HG02759 (cell line): ENCODE data around the gene VPS13D.
"Not testable (repeated sequence)": the region's sequence is repeated elsewhere in the genome, so short reads cannot be mapped to it uniquely, and the experiment has no call there.

Source experiments
- ATAC-seq: cut with Tn5 transposase; IDR thresholded peaks from one replicate; pipeline ENCODE4 v1.9.1; 2021; ENCODE audit warnings: mild to moderate bottlenecking, moderate library complexity; ENCODE audit not compliant: unreplicated experiment

The VPS13D gene

DNA sequence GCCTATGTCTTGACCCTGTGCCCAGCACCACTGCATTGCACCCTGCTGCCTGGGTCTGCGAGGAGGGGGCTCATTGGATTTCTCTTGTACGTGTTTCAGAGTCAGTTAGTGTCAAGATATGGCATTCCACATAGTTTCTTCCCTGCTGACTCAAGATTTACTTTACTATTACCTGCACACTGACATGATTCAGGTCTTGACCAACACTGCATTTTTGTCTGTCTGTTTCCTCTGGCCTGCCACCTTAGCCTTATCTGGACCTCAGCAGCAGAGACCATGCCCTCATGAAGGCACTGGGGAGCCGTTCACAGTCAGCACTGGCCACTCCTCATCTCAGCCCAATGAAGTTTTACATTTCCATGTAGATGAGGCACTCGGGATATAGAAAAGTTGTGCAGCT is 232.8 kb downstream of the VPS13D start:
- ATAC-seq, result no peak

DNA sequence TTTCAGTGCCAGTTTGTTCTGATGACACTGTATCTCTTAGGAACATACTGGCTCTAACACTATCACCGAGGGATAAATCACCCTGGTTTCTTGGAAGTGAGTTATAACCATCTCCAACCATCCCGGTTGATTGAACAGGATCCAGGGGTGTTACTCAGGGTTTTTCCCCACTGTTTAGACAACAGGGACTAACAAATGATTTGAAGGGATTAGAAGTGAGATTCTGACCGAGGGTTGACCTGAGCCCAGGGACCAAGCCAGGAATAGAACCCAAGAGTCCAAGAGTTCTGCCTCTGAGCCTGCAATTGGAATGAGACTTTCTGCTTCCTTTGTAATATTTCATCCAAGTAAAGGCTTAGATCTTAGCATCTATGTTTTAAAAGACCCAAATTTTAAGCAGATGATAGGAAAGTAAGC is 234.2 kb downstream of the VPS13D start:
- ATAC-seq, result no peak

DNA sequence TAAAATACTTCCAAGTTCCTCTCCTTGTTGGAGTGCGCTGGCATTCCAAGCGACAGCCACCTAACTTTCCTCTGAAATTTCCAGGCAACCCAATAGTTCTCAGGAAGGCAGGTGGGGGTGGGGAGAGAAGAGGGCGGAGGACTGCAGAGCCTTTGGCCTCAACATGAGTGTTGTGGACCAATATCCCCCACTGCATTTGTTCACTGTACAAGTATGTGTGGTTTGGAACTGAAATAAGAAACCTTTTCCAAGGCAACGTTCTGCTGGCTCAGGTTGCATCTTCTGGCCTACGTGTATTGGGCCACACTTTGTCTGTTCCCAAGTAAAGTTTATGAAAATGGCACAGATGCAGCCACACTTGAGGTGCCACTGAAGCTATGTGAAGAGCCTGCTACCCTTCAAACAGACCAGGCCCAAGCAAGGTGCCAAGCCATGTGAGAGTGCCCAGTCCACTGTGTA is 234.8 kb downstream of the VPS13D start:
- ATAC-seq, result no peak

DNA sequence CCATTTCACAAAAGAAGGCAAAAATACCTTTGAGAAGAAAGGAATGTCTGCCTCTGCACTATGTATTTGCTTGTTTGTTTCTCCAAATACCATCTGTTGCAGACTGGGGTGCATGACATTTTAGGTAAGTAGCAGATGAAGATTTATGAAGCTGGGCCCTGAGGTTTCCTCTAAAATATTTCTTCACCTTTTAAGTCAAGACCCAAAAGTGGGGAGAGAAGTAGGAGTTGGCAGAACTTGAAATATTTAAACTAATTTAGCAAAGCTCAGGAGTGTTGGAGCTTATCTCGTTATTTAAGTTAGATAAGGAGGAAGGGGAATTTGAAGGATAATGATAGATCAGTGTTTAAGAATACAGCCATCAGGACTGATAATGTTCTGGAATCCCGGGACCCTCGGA is 235.3 kb downstream of the VPS13D start:
- ATAC-seq, result no peak

DNA sequence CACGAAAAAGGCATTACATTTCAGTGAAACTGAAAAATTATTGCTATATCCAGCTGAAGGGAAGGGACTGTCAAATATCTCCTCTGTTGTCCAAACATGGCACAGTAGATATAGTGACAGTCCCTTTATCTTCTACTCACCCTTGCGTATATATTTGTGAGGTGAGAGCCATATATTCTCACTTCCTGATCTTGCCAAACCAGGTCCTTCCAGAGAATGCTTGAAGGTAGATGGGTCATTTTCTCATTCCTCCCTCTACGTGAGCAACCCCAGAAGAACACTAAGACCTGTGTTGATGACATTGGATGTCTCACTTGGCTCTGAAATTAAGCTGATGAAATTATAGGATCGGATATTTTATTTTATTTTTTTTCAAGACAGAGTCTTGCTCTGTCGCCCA is 237.0 kb downstream of the VPS13D start:
- no peak for ATAC-seq

DNA sequence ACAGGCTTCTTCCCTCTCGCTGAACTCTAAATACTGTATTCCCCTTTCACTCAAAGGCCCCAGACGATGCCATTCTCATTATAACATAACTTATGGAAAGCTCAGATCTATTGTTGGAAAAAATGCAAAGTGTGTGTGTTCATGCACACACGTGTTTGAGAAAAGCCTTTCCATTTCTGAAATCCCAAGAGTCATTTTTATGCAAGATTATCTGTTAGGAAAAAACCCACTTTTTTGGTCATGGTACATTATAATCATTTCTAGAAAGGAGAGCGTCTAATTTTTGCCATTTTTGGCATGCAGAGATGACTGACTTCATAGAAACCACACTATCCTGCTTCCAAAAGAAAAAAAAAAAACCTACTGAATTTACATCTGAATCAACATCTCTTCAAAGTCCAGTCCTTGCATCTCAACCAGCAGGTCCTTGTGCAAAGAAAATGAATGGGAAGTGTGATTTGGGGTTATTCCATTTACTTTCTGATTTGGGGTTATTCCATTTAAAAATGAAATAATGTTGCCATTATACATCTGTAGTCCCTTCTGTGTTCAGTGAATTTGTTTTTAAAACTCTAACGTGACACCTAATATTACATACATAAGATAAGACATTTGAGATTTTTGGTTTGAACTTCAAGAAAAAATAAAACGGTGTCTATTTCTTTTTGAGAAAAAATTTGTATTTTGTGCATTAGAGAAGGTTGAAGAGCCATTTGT is 237.9 kb downstream of the VPS13D start:
- no peak for ATAC-seq

DNA sequence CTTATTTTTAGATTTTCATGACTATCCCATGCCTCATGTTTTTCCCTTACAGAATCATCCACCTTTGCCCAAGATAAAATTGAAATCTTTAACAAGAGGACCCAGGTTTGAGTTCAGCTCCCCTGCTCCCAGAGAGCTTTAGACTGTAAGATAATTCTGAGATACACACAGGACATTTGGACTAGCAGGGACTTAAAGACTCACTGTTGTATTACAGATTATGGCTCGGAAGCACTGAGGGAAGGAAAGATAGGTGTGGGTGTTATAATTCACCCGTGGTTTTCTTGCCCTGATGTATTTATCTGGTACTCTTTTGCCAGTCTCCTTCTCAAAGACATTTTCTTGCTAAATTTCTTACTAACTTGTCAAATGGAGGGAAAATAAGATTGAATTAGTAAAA is 238.5 kb downstream of the VPS13D start:
- no peak for ATAC-seq

DNA sequence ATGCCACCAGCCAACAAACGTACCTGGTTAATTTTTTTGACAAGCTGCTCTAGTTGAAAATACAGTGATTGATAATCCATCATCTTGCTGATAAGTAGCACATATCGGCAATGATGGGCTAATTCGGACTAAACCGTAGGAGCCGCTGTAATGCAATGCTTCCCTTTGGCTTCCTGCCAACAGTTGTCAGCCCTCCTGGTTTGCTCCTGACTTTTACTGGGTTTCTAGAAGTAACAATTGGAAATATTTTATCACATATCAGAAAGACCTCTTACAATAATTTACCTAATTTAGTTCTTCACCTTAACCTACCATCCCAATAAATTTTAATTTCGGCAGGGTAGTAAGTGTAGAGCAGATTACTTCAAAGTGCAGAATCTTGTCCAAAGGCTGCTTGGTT is 239.7 kb downstream of the VPS13D start:
- no peak for ATAC-seq

DNA sequence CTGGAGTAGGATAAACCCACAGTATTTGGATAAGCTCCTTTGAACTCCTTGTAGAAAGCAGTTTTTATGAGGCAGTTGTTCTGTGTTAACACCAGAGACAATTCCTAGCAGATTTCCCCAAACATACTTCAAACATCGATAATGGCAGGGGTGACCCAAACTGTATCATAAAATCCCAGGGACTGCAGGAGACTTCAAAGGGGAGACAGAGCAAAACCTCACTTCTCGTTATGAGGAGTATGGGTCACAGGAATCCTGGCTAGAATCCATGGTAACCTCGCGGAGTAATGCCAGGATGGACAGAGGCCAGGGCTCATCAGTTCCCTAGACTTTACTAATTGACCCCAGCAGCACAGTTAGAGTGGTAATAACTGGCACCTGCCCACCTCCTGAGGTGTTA is 240.2 kb downstream of the VPS13D start:
- no peak for ATAC-seq

DNA sequence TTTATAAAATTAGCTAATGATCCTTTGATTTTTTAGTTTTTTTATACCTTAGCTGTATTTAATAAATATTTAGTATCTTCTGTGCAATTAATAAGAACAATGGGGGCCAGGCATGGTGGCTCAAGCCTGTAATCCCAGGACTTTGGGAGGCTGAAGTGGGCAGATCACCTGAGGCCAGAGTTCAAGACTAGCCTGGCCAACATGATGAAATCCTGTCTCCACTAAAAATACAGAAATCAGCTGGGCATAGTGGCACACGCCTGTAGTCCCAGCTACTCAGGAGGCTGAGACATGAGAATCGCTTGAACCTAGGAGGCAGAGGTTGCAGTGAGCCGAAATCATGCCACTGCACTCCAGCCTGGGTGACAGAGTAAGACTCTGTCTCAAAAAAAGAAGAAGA is 241.1 kb downstream of the VPS13D start:
- not testable (repeated sequence) for ATAC-seq

DNA sequence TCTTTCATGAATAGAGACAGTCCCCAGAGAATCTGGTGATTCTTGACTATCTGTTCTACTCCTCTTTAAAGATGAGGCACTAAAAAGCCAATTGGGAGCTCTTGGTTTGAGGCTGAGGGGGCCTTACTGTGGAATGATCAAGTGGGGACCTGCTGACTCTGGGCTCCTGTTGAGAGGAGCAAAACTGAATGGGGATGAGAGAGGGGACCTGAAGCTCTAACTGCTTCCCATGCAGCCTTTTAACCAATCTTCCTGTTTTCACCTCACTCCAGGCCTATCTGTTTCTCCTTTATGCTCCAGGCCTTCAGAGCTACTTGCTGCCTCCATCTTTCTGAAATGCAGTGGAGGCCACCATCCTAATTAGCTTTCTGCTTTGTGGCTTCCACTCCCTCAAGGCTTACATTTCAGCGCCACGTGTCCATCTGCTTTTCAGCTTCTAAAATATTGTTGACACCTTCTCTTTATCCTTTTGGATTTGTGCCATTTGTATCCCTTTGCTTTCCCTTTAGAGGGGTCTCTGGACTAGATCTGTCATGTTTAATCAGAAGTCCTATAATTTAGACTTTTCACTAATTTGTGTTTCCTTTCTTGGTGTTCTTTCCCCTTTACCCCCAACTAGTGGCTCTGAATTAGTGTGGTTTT is 242.4 kb downstream of the VPS13D start:
- ATAC-seq, result no peak

DNA sequence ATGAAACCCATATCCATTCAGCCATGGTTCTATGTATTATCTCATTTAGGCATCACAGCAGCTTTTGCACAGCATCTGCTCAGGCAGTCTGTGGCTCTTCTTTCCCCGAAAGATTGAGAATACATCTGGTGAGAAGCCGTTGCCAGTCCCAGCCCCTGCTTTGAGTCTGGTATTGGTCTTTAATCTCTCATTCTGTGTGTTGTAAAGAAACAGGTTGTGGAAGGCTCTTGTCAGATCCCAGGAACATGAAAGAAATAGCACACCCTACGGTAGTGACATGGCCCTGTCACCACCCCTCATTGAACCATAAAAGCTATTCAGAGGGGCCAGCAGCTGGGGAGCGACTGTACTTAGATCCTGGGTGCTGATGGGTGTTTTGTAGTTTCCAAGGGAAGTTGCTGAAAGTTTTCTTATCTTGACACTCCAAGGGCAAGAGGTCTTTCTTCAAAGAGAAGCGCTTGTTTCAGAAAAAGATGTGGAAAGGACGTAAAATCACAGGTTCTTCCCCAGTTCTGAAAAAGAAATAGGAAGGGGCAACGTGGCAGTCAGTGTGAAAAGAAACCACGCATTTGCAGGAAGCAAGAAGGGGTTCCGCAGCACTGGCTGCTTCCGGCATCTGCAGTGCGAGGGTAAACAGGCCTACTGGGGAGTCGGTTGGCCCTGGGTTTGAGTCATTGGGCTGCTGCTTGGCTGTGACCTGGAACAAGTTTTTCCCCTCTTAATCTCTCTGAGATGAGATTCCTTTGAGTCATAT is 243.1 kb downstream of the VPS13D start:
- no peak for ATAC-seq

DNA sequence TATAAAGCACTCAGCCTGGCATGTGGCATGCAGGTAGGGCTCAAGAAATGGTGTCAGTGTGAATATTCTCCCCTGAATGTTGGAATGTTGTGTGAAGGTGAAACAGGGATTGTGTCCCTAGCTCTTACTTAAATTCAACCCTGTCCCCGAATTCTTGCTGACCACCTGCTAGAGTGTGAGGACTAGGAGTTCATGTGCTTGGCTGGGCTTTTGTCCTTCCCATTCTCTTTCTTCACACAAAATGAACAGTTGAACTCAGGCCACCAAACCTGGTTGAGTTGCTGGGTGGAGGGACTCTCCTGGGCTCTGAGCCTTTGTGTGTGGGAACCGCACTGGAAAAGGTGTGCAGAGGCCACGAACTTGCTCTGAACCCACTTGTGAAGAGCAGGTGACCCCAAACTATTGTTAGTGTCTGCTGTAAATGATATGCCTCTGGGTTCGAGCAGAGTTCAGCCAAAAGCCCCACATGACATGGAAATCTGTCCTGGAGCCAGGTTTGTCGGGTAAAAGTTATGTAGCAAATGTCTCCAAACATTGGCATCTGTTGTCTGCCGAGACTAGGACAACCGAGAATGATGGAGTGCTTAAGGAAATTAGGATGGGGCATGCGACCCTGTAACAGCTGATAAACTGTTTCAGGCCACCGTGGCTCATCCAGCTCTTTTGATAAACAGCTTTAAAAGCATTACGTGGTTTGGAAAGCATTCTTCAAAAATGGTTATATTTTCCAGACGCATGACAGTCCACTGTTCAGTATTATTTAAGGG is 243.9 kb downstream of the VPS13D start:
- ATAC-seq, result no peak

DNA sequence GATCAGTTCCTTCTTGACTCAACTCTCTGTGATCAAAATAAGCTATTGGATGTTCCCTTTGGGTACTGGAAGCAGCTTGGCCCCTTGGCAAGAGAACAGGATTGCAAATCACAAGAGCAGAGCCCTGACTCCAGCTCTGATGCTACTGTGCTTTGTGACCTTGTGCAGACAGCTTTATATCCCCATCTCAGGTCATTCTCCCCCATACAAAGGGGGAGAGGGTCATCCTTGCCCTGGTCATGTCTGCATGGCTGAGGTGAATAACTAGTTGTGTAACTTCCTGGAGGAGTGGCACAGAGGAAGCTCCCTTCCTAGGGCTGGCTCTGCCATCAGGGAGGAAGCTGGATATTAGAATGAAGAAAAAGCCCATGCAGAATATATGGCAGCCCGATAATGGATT is 245.3 kb downstream of the VPS13D start:
- ATAC-seq, result no peak

DNA sequence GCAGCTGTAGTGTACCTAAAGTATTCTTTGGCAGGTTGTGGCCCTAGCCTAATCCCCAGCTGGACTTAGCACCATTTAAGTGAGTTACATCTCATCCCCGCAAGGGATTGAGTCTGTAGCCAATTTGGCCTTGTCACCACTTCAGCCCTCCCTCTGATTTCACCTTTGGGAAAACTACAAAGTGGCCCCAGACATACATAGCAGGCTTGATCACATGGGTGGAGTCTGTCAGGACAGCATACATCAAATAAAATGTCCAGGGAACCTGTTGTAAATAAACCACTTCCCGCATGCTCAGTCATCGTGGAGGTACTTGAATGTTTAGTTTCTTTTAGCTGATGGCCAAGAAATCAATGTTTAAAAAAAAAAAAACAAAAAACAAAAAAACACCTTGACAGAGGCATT is 245.7 kb downstream of the VPS13D start:
- ATAC-seq, result no peak

DNA sequence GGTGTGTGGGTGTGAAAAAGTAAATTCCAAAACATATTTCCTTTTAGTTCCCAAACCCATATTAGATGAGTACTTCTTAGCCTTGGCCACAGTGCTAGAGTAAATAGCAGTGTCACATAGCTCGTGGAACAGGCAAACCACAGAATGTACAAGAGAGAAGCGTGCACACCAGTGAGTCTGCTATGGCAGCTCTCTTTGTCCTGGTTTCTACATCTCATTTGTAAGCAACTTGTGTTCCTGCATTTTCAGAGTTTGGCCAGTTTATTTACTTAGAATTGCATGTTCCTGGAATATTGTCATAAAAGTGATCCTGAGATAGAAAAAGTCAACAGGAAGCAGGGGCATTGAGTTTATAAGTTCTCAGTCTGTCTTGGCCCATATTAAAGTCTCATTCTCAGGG is 246.1 kb downstream of the VPS13D start:
- no peak for ATAC-seq

DNA sequence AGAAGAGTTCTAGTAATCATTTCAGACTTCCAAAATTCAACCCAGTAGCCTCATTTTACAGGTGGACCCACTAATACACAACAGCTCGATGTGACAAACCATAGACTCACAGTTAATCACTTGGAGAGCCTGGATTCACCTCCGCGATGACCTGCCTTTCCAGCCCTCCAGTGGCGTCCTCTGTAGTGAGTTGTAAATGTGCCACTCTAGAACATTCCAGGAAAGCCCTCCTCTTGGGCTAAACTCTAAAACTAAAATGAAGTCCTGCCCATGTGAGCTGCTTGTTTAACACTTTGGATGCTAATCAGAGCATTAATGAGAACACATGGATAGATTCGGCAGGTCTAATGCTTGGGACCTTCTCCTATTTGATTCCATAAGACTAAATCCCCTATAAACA is 247.5 kb downstream of the VPS13D start:
- ATAC-seq, result no peak

DNA sequence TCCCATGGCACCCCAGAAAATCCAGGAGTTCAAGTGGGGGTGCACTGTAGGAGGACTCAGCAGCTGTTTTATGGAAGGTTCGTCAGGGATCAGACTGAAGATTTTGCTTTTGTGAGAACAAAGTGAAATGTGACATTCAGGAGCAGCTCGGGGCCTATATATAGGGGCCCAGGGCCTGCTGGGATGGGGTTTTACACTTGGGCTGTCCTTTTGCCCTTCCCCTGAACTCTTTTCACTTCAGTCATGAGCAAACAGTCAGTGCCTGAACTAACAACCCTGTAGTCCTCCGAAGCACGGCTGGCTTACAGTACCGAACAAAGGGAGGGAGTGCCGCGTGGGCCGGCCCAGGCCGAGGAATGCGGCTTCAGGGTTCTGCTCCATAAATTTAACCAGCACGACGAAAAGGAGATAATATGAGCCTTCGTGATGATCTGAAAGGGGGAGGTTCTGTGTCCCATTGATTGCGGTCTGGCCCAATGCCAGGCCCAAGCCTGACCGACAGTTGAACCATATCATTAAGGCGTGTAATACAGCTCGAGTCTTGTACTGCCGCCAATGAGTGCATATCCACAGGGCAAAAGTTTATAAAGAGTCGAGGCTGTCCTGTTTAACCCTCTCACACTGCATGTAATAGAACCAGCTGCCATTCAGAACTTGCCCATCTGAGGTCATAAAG is 248.2 kb downstream of the VPS13D start:
- no peak for ATAC-seq

DNA sequence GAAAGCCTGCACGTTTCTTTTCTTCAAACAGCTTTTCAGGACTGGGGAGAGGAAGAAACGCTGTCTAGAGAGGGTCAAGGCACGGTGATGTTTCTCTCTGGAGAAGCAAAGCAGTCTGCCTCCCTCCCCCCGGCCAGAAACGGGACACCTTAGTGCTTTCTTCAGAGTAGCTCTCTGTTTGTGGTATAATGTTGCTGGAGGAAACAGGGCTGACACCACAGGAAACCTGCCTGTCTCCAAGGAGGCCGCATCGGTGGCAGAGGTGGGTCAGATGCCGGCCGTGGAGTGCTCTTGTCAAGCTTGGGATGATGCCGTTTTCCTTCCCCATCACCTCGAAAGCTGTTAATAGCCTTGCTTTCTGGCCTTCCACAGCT is 248.8 kb downstream of the VPS13D start:
- ATAC-seq, result no peak

DNA sequence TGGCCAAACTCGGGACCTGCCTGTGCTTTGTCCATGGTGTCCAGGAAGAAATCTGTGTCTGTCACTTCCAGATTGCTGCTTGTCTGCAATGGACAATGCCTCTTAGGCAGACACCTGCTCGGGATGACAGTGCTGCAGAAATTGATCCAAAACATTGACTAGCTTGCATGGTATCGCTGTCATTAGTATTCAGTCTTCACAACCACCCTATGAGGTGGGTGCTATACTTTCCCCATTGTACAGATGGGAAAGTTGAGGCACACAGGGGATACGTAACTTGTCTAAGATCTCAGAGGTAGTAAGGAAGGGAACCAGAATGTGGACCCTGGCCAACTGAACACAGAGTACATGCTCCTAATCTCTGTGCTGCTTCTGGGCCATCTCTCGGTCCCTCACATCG is 249.5 kb downstream of the VPS13D start:
- no peak for ATAC-seq

DNA sequence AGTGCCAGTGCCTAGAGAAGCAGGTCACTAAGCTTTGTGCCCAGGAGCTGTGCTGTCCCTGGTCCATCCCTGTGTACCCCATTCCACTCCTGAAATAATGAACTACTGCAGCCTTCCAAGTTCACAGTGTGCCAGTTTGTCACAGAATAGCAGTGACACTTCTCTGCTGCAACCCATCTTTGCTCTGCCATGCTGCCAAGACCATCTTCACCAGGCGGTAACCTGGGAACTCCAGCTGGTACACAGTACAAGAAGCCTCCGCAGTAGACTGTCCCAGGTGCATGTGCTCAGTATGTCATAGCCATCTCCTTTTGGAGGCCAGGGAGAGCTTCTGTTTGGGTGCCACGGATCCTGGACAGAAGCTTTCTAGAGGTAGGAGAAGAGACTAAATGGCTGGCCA is 250.2 kb downstream of the VPS13D start:
- ATAC-seq, result no peak
